ENCODE measurements around the gene EML4.

EML4 gene

DNA sequence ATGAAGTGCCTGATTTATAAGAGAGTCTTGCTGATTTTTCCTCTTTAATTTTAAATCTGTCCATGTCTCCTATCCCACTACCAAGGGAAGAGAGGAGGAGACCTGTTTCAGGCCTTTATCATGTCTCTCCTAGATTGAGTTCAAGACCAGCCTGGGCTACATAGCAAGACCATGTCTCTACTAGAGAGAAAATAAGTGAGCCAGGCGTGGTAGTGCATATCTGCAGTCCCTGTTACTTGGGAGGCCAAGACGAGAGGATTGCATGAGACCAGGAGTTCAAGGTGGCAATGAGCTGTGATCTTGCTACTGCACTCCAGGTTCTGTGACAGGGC is 20.0 kb downstream of the EML4 start:
- no peak overlapping the region for H3K4me3 ChIP-seq (ENCODE audit: low read length in 2 of 2)
- no peaks in the 10 kb centered on the region for H3K9me3 ChIP-seq (ENCODE audit: control insufficient read depth in 2 of 2, low read length in 2 of 2)
- no peak overlapping the region for H3K9ac ChIP-seq (ENCODE audit: low read length in 2 of 2)
- no peaks in the 10 kb centered on the region for H3K27me3 ChIP-seq (ENCODE audit: control insufficient read depth in 1 of 2, insufficient read depth in 2 of 2, low read length in 2 of 2)
- no peaks in the 10 kb centered on the region for H3K4me1 ChIP-seq (ENCODE audit: control insufficient read depth, insufficient read depth, low read length)
- no peaks in the 10 kb centered on the region for H3K36me3 ChIP-seq (ENCODE audit: control insufficient read depth in 2 of 2, insufficient read depth in 2 of 2, low read length in 2 of 2)
- H3K27ac ChIP-seq (ENCODE audit: low read length): no peak overlapping the region

DNA sequence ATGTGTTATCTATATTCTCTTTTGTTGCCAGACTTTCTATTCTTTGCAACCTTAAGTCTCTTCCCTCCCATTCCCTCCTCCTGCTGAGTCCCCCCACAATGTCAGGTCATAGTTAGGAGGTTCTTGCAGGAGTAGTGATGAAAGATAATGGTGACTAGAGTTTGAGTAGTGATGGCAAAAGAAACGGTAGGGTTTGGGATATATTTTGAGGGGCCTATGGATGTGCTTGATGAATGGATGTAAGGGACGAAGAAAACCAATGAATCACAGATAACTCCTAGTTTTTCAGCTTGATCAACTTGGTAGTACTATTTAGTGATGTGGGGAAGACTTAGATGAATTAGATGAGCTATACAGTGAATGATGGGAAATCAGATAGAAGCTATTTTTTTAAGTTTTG is 21.0 kb downstream of the EML4 start:
- Histone ChIP-seq H3K4me3 (ENCODE audit: low read length in 2 of 2) (no peak overlapping the region), H3K4me1 (ENCODE audit: control insufficient read depth, insufficient read depth, low read length) (no peaks in the 10 kb centered on the region), H3K9me3 (ENCODE audit: control insufficient read depth in 2 of 2, low read length in 2 of 2) (no peaks in the 10 kb centered on the region), H3K27ac (ENCODE audit: low read length) (no peak overlapping the region), H3K36me3 (ENCODE audit: control insufficient read depth in 2 of 2, insufficient read depth in 2 of 2, low read length in 2 of 2) (no peaks in the 10 kb centered on the region), H3K27me3 (ENCODE audit: control insufficient read depth in 1 of 2, insufficient read depth in 2 of 2, low read length in 2 of 2) (no peaks in the 10 kb centered on the region), H3K9ac (ENCODE audit: low read length in 2 of 2) (no peak overlapping the region)

DNA sequence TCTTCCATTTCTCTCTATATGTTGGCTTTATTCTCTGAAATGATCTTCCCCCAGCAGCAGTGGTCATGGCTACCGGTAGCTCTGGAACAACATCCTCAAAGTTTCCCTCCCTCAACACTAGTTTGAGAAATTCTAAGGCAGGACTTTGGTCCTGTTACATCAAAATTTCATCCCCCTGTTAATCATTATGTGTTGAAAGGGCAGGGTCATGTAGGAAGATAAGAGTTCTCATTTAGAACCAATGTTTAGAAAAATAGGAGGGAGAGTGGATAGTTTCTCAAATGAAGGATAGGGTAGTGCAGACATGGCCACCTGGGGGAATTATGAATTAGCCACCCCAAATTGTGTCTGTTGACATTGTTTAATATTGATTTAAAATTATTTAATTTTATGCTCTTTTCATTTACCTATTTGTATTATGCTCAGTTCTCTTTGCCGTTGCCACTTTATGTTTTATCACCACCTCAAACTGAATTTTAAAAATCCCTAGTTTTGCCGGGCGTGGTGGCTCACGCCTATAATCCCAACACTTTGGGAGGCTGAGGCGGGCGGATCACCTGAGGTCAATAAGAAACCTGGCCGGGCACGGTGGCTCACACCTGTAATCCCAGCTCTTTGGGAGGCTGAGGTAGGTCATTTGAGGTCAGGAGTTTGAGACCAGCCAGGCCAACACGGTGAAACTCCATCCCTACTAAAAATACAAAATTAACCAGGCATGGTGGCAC is 22.3 kb downstream of the EML4 start:
- Histone ChIP-seq H3K4me1 (ENCODE audit: control insufficient read depth, insufficient read depth, low read length) (no peaks in the 10 kb centered on the region), H3K4me3 (ENCODE audit: low read length in 2 of 2) (no peak overlapping the region), H3K9ac (ENCODE audit: low read length in 2 of 2) (no peak overlapping the region), H3K9me3 (ENCODE audit: control insufficient read depth in 2 of 2, low read length in 2 of 2) (no peaks in the 10 kb centered on the region), H3K36me3 (ENCODE audit: control insufficient read depth in 2 of 2, insufficient read depth in 2 of 2, low read length in 2 of 2) (no peaks in the 10 kb centered on the region), H3K27ac (ENCODE audit: low read length) (no peak overlapping the region), H3K27me3 (ENCODE audit: control insufficient read depth in 1 of 2, insufficient read depth in 2 of 2, low read length in 2 of 2) (no peaks in the 10 kb centered on the region)

DNA sequence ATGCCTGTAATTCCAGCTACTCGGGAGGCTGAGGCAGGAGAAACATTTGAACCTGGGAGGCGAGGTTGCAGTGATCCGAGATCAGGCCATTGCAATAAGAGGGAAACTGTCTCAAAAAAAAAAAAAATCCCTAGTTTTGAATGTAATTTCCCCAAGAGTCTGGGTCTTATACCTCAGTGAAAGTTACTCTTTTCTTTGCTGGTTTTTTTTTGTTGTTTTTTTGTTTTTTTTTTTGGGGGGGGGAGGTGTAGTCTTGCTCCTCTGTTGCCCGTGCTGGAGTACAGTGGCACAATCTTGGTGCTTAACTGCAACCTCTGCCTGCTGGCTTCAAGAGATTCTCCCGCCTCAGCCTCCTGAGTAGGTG is 22.8 kb downstream of the EML4 start:
- Histone ChIP-seq H3K9ac (ENCODE audit: low read length in 2 of 2) (no peak overlapping the region), H3K9me3 (ENCODE audit: control insufficient read depth in 2 of 2, low read length in 2 of 2) (no peaks in the 10 kb centered on the region), H3K4me1 (ENCODE audit: control insufficient read depth, insufficient read depth, low read length) (no peaks in the 10 kb centered on the region), H3K4me3 (ENCODE audit: low read length in 2 of 2) (no peak overlapping the region), H3K27me3 (ENCODE audit: control insufficient read depth in 1 of 2, insufficient read depth in 2 of 2, low read length in 2 of 2) (no peaks in the 10 kb centered on the region), H3K27ac (ENCODE audit: low read length) (no peak overlapping the region), H3K36me3 (ENCODE audit: control insufficient read depth in 2 of 2, insufficient read depth in 2 of 2, low read length in 2 of 2) (no peaks in the 10 kb centered on the region)

DNA sequence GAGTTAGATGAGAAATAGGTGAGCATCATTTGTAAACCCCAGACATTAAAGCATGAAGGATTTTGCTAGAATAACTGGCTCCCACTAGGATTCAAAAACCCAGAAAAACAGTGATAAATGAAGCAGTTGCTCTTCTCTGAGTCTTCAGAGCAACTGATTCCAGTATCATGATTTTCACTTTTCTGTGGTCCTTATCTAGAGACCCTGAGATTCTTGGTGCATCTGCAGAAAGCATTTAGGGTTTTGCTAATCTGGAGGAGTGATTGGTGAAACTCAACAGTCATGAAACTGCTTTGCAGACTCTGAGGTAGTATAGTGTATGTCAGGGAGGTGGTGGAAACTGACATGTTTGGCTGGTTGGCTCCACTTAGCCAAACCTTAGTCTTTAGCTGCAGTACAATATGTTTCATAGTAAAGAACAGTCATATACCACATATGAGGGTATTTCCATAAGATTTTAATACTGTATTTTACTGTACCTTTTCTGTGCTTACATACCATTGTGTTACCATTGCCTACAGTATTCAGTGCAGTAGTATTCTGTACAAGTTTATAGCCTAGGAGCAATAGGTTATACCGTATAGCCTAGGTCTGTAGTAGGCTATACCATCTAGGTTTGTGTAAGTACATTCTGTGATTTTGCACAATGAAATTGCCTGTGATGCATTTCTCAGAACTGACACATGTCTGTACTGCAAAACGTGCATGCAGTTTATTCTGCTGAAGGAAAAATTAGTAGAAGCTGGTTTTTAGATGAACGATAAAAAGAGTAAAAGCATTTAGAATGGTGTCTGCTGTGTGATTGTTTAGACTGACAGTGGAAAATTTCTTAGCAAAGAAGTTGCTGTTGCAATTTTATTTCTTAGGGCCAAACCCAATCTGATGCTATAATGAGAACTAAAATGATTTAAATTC is 23.8 kb downstream of the EML4 start:
- H3K27ac ChIP-seq (ENCODE audit: low read length): no peak overlapping the region

DNA sequence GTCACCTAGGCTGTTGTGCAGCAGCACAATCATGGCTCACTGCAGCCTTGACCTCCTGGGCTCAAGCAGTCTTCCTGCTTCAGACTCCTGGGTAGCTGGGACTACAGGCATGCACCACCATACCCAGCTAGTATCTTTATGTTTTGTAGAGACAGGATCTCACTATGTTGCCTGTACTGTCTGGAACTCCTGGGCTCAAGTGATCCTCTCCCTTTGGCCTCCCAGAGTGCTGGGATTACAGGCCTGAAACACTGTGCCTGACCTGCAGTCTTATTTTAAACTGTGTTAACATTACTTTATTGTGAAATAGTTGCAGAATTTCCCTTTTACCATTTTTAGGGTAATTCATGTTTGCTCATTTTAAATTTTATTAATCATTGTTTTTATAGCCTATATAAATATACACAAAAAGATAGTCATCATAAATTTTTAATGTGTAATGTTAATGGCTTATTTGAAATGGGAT is 24.6 kb downstream of the EML4 start:
- H3K4me3 ChIP-seq (ENCODE audit: low read length in 2 of 2): no peak overlapping the region
- no peak overlapping the region for H3K9ac ChIP-seq (ENCODE audit: low read length in 2 of 2)
- H3K27me3 ChIP-seq (ENCODE audit: control insufficient read depth in 1 of 2, insufficient read depth in 2 of 2, low read length in 2 of 2): no peaks in the 10 kb centered on the region
- H3K36me3 ChIP-seq (ENCODE audit: control insufficient read depth in 2 of 2, insufficient read depth in 2 of 2, low read length in 2 of 2): no peaks in the 10 kb centered on the region
- no peaks in the 10 kb centered on the region for H3K9me3 ChIP-seq (ENCODE audit: control insufficient read depth in 2 of 2, low read length in 2 of 2)
- H3K27ac ChIP-seq (ENCODE audit: low read length): no peak overlapping the region
- H3K4me1 ChIP-seq (ENCODE audit: control insufficient read depth, insufficient read depth, low read length): no peaks in the 10 kb centered on the region

More for the DNA sequence above, 23.8 kb downstream of the EML4 start:
- no peaks in the 10 kb centered on the region for H3K9me3 ChIP-seq (ENCODE audit: control insufficient read depth in 2 of 2, low read length in 2 of 2)
- no peaks in the 10 kb centered on the region for H3K36me3 ChIP-seq (ENCODE audit: control insufficient read depth in 2 of 2, insufficient read depth in 2 of 2, low read length in 2 of 2)
- H3K4me1 ChIP-seq (ENCODE audit: control insufficient read depth, insufficient read depth, low read length): no peaks in the 10 kb centered on the region
- no peak overlapping the region for H3K4me3 ChIP-seq (ENCODE audit: low read length in 2 of 2)
- H3K9ac ChIP-seq (ENCODE audit: low read length in 2 of 2): no peak overlapping the region
- H3K27me3 ChIP-seq (ENCODE audit: control insufficient read depth in 1 of 2, insufficient read depth in 2 of 2, low read length in 2 of 2): no peaks in the 10 kb centered on the region

DNA sequence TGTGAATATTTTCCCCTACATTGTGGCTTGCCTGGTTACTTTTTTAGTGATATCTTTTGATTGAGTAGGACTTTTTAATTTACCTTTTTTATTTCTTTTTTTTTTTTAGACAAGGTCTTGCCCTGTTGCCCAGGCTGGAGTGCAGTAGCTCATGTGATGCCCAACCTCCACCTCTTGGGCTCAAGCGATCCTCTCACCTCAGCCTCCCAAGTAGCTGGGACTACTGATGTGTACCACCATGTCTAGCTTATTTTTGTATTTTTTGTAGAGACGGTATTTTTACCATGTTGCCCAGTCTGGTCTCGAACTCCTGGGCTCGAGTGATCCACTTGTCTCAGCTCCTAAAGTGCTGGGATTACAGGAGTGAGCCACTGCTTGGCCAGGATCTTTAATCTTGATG is 25.3 kb downstream of the EML4 start:
- H3K9me3 ChIP-seq (ENCODE audit: control insufficient read depth in 2 of 2, low read length in 2 of 2): no peaks in the 10 kb centered on the region
- H3K36me3 ChIP-seq (ENCODE audit: control insufficient read depth in 2 of 2, insufficient read depth in 2 of 2, low read length in 2 of 2): no peaks in the 10 kb centered on the region
- H3K27me3 ChIP-seq (ENCODE audit: control insufficient read depth in 1 of 2, insufficient read depth in 2 of 2, low read length in 2 of 2): no peaks in the 10 kb centered on the region
- H3K4me3 ChIP-seq (ENCODE audit: low read length in 2 of 2): no peak overlapping the region
- no peaks in the 10 kb centered on the region for H3K4me1 ChIP-seq (ENCODE audit: control insufficient read depth, insufficient read depth, low read length)
- H3K9ac ChIP-seq (ENCODE audit: low read length in 2 of 2): no peak overlapping the region
- no peak overlapping the region for H3K27ac ChIP-seq (ENCODE audit: low read length)

DNA sequence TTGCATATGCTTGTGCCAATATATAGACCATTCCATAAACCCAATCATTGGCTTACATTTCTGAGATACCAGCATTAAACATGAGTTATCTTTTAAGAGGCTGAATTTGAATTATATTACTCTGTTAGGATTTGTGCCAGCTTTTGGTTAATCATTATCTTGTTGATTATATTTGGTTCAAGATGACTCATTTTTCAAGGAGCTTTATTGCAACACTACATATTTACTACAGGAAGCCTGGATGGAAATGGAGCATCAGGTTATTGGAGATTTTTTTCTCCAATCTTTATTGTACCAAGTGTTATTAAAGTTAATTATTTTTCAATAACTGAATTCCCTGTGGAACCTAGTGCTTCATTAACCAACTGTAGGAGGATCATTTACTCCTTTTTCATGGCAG is 26.4 kb downstream of the EML4 start:
- H3K27ac ChIP-seq (ENCODE audit: low read length): no peak overlapping the region
- H3K4me3 ChIP-seq (ENCODE audit: low read length in 2 of 2): no peak overlapping the region
- no peak overlapping the region for H3K9ac ChIP-seq (ENCODE audit: low read length in 2 of 2)
- no peaks in the 10 kb centered on the region for H3K36me3 ChIP-seq (ENCODE audit: control insufficient read depth in 2 of 2, insufficient read depth in 2 of 2, low read length in 2 of 2)
- no peaks in the 10 kb centered on the region for H3K27me3 ChIP-seq (ENCODE audit: control insufficient read depth in 1 of 2, insufficient read depth in 2 of 2, low read length in 2 of 2)
- H3K9me3 ChIP-seq (ENCODE audit: control insufficient read depth in 2 of 2, low read length in 2 of 2): no peaks in the 10 kb centered on the region
- H3K4me1 ChIP-seq (ENCODE audit: control insufficient read depth, insufficient read depth, low read length): no peaks in the 10 kb centered on the region

DNA sequence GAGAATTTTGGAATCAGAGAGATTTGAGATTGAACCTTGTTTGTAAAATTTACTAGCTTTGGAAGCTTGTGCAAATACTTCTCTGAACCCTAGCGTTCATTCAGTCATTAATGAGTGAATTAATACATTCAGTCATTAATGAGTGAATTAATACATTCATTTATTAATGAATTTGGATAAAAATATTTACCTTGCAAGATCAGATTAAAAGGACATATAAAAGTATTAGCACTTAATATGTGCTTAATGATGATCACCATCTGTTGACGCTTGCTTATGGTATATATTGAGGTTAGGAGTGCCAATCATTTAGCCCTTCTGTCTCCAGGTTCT is 26.9 kb downstream of the EML4 start:
- Histone ChIP-seq H3K36me3 (ENCODE audit: control insufficient read depth in 2 of 2, insufficient read depth in 2 of 2, low read length in 2 of 2) (no peaks in the 10 kb centered on the region), H3K27ac (ENCODE audit: low read length) (no peak overlapping the region)

DNA sequence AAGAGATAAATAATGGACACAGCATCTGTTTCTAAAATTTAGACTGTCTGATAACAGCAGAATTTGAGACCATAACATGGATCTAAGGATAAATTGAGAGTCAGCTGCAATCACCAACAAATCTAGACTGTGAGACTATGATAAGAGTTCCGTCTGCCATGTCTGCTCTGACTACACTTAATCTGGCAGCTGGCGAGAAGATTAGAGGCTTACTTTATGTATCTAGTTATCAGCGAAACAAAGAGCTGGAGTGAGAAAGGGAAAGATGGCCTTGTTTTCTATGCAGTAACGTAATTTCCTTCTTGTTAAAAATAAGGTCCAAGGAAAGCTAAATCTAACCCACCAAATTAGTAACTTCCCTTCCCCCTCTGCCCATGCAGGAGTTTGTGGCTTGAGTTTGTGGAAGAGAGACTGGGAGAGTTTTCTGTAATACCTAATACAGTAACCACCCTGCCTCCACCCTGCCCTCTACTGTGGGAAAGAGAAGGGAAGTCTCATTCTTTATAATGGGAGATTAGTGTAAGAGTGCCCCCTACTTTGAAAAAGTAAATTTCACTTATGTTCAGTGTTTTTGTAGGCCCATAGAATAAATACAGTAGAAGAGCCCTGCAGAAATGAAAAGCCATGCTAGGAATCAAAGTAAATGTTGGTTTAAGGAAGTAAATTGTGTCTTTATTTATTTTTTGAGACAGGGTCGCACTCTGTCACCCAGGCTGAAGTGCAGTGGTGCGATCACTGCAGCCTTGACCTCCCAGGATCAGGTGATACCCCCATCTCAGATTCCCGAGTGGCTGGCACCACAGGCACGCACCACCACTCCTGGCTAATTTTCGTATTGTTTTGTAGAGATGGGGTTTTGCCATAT is 27.5 kb downstream of the EML4 start:
- Histone ChIP-seq H3K36me3 (ENCODE audit: control insufficient read depth in 2 of 2, insufficient read depth in 2 of 2, low read length in 2 of 2) (no peaks in the 10 kb centered on the region), H3K9me3 (ENCODE audit: control insufficient read depth in 2 of 2, low read length in 2 of 2) (no peaks in the 10 kb centered on the region), H3K4me3 (ENCODE audit: low read length in 2 of 2) (no peak overlapping the region), H3K4me1 (ENCODE audit: control insufficient read depth, insufficient read depth, low read length) (no peaks in the 10 kb centered on the region), H3K9ac (ENCODE audit: low read length in 2 of 2) (no peak overlapping the region), H3K27ac (ENCODE audit: low read length) (no peak overlapping the region), H3K27me3 (ENCODE audit: control insufficient read depth in 1 of 2, insufficient read depth in 2 of 2, low read length in 2 of 2) (no peaks in the 10 kb centered on the region)

More for the DNA sequence above, 26.9 kb downstream of the EML4 start:
- Histone ChIP-seq H3K9ac (ENCODE audit: low read length in 2 of 2) (no peak overlapping the region), H3K27me3 (ENCODE audit: control insufficient read depth in 1 of 2, insufficient read depth in 2 of 2, low read length in 2 of 2) (no peaks in the 10 kb centered on the region), H3K4me1 (ENCODE audit: control insufficient read depth, insufficient read depth, low read length) (no peaks in the 10 kb centered on the region), H3K4me3 (ENCODE audit: low read length in 2 of 2) (no peak overlapping the region), H3K9me3 (ENCODE audit: control insufficient read depth in 2 of 2, low read length in 2 of 2) (no peaks in the 10 kb centered on the region)

All from stomach smooth muscle (tissue), 2 donors.